Renal cortical epithelial cell (primary cell): ENCODE results near the gene EHD4. TPM values are rescaled to one million over a fixed set of nuclear protein-coding genes. Genes with fewer than 3 reads are reported as not detected.

Experiments used
- DNase-seq: peaks from one replicate; pipeline ENCODE4 v3.0.0-alpha.2; 2011; ENCODE audit warnings: low read depth
- total RNA-seq: library from RNA; depleted of rRNA; stranded (reverse); fragments of >200 nt; gene quantifications from 2 replicates; pipeline ENCODE4 v1.2.3, GENCODE V29; 2014

Gene EHD4
- total RNA-seq, 1 donor from 2014 or later: 55.9 TPM

DNA sequence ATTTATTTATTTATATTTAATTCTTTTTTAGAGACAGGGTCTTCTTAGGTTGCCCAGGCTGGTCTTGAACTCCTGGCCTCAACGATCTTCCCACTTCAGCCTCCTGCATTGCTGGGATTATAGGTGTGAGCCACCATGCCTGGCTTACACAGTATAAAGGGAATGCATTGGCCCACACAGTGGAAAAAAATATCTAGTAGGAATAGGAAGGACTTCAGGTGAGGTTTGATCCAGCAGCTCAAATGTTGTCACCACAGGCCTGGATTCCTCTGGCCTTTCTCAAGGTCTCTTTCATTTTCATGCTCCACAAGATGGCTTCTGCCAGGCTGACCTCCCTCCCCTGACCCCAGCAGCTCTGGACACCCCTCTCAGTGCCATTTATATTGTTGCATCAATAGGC is 76.4 kb downstream of the EHD4 start:
- no peak for DNase-seq

DNA sequence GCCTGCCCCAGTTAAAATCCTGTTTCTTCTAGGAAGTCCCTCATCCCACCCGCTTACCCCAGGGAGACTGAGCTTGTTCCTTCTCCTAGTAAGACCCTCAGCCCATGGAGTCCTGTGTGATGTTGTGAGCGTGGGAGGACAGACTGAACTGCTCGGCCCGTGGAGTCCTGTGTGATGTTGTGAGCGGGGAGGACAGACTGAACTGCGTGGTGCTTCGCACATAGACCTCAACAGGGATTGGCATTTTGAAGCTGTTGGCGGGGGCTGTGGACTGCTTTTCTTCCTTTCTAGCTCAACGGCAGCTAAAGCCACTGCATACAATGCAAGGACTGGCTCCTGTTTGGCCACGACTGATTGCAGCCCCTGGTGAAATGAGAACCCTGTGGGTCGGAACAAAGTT is 76.9 kb downstream of the EHD4 start:
- no peak for DNase-seq

DNA sequence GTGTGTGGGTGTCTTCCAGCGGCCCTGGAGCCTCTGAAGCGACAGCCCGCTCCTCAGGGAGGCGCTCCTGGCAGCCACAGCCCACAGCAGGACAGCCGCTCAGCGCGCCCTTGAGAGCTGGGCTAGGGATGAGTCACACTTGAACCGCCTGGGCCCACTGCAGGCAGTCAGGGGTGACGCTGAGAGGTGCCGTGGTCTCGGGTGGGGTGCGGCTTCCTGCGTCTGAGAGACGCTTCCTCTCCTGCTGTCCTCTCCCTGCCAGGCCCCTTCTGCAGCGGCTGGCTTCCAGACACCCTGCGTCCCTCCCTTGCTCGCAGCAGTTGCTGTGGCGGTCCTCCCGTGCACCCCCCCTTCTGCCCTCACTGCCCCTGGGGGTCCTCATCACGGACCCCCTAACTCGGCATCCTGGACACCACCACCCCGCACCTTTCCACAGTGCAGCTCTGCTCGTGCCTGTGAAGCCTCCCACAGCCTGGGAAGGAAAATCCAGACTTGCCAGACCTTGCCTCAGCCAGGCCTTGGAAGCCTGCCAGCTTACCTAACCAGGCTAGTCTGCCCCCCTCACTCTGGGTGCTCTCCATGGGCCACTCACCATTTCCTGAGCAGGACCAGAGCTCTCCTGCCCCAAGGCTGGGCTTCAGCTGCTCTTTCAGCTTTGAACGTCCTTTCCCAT is 77.4 kb downstream of the EHD4 start:
- DNase-seq: peak; percentile 78

DNA sequence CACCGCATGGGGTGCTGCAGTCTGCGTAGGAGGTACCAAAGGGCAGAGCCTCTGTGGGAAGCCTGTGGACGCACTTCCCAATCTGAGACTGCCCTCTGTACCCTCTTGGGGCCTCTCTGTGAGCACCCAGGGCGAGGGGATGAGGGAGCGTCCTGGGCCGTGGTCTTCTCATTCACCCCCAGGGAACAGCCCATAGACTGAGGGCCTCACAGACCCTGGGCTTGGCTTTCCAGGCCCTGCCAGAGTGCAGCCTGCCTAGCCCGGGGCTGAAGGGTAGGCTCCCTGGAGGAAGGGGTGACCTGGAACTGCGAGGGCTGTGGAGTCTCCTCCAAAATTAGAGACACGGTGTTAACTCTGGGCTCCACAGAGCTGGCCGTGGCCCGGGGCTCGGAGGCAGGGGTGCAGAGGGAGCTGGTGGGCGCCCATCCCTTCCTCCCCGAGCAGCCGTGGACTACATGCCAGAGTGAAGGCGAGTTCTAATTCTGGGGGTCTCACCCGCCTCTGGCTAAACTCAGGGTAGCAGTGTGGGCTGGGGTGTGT is 78.0 kb downstream of the EHD4 start:
- DNase-seq: no peak

DNA sequence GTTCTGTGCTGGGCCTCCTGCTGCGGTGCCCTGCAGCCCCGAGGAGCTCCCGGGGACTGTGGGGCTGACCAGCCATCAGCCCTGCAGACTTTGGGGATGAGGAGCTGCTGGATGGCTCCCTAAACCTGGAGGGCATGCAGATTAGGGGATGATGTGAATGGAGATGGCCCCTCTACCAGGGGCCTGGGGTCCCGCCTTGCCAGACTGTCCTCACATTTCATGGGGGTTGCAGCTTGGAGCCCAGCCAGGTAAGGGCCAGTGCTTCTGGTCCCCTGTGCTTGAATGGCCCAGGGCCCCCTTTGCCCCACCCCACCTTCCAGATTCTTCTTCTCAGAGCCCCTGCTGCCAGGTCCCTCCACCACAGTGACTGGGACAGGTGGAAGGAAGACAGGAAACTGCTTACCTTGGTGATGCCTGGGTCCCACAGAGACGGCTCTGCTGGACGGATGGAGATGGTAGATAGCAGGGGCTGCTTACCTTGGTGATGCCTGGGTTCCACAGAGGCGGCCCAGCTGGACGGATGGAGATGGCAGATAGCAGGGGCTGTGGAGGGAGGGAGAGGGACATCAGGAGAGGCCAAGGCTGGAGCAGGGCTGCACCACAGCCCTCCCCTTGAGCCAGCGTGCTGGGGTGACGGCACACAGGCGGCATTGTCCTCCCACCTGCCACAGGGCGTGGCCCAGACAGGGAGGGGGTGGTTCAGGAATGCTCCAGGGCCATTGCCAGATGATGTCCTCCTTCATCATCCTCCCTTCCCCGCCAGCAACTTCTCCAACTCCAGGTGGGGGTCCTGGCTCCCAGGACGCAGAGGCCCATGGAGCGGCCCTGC is 78.7 kb downstream of the EHD4 start, which contains the start of gene SPTBN5:
SPTBN5 (minus strand) TSS at position 632 of the 829 bp plus-strand sequence; CDS start at position 76, 556 bp downstream.
- no peak for DNase-seq

DNA sequence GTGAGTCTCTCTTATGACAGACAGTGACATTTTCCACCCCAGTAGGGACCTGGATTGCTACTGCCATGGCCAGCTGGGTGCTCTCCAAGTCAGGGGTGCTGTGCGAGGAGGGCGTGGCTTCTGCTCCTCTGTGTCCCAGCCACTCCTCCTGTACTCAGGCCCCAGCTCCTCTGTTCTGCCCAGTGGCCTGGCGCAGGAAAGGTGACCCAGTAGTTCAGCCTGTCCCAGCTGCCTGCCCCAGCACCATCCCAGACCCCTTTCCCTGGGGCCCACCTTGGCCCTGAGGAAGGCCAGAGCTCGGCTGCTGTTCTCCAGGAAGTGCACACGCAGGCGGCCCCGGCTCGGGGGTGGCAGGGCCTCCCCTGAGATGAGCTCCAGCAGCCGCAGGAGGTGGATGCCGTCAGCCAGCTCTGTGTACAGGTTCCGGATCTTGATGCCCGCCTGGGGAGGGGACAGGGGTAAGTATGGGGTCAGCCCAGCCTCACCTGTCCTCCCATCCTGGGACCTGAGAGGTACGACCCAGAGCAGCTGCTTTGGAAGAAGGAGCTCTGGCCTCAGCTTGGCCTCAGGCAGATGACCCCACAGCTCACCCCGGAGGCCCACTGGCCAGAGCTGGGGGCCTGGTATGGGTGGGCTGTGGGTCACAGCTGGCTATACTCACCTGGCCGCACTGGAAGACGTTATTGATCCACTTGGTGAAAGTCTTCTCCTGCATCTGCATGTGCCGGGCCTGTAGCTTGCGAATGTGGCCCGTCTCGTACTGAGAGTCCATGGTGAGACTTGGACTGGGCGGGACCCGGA is 79.5 kb downstream of the EHD4 start:
- DNase-seq: peak; percentile 7

DNA sequence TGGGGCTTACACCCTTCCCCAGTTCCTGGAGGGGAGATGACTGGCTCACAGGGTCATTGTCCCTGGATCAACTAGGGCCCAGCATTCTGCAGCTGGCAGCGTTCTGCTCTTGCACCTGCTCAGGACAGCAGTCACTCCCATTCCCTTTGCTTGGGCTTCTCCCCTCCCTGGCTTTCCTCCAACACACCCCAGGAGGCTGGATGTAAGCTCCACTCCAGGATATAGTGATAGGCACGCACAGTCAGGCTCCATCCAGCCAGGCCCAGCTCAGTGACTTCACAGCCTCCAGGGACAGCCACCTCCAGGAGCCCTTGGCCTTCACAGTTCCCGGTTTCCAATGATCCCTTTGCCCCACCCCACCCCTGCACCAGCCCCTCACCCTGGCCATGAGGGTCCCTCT is 80.4 kb downstream of the EHD4 start:
- no peak for DNase-seq

DNA sequence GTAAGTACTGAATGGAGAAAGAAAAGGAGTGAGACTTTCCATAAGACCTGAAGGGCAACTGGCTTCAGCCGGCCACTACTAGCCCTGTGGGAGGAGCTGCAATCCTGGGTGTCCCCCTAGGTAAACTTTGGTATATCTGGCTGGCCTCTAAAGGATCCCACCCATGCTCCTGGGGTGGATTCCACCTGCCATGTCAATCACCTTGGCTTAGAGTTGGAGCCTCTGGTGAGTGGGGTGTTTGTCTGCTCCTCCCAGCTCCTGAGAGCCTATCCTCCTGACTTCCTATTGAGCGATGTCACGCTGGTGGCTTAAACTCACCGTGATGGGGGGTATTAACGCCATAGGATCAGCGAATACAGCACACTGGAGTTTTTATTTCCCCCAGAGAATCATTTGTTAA is 81.1 kb downstream of the EHD4 start:
- no peak for DNase-seq

DNA sequence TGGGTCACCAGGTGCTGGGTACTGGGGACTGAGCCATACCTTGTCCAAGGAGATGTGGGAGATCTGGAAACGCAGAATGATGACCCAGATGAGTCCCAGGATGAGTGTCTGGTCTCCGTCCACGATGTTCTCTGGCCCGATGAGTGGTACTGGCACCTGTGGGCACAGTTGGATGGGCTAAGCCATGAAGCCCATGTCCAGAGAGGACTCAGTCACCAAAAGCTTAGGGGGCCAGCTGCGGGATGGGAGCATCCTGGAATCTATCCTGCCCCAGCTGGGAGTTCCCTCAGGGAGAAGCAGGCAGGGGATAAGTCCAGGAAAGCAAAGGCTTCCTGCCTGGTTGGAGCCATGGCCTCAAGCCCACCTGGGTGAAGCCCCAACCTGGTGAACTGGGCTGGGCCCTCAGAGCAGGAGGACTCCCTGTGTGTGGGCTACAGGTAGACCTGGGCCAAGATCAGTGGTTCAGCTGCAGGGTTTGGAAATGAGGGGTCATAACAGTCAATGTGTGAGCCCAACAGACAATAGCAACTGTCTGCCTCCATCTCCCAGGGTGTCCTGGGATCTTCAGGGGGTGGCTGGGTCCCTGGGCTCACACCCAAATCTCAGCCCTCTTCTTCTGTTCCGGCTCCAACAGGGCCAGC is 82.2 kb downstream of the EHD4 start:
- DNase-seq: no peak

DNA sequence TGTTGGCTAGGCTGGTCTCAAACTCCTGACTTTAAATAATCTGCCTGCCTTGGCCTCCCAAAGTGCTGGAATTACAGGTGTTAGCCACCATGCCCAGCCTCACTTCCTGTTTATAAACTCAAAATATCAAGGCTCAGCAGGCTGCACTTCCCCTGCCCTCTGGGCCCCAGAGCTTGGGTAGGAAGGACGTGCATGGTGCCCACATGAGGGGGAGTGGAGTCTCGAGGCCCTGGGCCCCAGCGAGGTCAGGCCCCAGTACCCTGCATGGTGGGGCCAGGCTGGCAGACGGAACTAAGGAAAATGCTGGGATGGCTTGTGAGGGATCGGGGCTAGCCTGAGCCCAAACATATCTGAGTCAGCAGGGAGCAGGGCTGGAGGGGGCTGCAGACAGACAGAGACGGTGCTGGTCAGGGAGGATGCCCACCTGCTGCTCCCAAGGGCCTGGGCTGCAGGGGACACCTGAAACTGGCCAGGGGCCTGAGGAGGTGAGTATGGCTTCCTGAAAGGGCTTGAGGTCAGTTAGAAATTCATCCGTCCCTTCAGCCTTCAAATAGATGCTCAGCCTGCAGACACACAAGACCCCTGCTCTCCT is 83.6 kb downstream of the EHD4 start:
- no peak for DNase-seq

DNA sequence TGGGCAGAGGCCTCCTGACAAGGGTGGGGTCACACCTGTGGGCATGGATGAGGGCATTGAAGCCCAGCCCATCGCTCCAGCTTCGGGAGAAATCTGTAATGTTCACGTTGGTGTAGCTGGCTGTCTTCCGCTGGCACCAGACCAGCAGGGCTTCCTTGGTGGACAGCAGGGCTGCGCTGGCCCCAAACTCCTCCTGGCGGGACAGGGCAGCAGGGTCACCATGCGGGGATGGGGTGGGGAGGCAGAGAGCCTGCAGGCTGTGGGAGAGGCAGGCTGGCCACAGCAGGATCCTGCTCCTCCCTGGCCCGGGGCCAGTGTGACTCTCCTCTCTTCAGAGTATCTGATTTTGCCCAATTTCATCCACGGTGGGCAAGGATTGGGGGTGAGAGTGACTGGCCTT is 84.5 kb downstream of the EHD4 start:
- DNase-seq: no peak

DNA sequence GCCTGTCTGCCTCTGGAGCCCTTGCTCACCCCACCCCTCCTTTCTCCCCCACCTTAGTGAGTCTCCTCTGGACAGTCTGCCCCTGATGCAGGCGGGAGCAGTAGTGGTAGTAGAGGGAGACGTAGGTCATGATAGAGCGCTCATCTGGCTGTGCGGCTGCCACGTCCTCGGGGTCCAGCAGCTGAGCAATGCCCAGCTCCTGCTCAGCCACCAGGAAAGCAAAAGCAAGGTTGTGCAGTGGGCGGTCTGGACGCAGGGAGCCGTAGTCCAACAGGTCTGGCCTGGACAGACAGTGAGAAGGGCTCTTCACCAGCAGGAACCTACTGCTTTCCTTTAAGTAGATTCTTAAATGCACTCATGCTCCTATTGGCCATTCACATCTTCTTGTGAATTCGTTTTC is 85.2 kb downstream of the EHD4 start:
- DNase-seq: no peak

DNA sequence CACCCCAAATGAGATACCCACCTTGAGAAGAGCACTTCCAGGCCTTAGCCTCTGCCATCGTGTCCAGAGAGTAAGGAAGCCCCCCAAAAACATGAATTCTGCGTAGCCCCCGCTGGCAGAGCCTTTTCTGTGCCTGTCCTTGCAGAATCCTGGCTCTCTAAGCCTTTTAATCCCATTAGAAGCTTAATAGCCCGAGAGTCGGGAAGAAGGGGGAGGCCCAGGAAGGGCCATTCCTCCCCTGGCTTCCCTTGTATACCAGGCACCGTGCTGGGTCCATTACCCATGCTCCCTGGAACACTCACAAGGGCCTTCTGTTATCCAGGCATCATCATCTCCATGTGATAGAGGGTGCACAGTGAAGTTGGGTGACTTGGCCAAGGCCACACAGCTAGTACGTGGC is 85.6 kb downstream of the EHD4 start:
- no peak for DNase-seq

DNA sequence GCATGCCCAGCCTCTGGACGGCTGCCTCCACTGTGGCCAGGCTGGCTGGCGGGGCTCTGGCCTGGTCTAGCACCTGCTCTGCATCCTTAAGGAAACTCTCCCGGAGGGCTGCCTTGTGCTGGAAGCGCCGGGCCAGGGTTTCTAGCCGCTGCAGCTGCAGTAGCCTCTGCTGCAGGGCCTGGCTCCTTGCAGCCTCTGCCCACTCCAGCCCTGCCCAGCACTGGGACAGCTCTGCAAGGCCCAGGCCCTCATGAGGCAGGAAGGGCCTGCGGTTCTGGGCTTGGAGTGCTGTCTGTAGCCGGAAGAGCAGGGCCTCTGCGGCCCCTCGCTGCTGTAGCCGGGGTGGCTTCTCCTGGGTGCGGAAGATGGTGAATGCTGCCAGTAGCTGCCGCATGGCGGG is 86.5 kb downstream of the EHD4 start:
- DNase-seq: no peak

DNA sequence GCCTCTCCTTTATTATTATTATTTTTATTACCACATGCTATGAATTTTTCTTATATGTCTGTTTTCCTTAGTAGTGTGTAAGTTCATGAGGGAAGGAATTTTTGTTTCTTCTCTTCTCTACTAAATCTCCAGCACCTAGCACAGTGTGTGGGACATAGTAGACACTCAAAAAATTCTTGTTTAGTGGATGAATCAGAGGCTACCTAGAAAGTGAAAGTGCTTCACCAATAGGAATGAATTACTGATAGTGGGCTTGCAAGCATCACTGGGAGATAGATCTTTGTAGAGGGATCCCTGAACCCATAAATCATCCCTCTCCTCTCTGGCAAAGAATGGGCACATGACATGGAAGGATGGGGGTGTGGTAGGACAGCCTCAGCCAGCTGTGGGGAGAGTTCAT is 87.0 kb downstream of the EHD4 start:
- no peak for DNase-seq

DNA sequence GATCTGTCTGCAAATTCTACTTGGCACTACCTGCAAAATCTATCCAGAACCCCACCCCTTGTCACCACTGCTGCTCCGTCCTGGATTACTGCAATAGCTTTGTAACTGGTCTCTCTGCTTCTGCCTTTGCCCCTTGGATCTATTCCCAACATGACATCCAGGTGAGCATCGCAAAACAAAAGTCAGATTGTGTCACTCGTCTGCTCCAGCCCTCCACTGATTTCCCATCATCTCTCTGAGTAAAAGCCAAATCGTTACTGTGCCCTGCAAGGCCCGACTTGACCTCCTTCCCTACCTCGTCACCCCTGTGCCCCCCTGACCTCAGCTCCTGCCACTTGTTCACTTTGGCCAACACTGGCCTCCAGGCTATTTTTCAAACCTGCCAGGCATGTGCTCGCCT is 87.9 kb downstream of the EHD4 start:
- no peak for DNase-seq

DNA sequence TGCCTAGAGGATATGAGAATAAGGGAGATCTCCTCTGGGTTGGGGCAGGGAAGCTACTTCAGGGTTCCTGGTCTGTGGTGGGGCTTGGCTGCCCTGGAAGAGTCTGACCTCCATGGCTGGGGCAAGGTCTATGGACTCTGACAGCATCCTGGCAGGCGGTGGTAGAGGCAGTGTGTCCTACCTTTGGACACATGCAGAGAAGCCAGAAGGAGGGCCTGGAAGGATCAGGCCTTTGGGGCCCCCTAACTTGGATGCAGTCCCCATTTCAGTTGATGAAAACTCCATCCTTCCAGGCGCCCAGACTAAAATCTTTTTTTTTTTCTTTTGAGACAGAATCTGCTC is 88.9 kb downstream of the EHD4 start:
- DNase-seq: no peak

DNA sequence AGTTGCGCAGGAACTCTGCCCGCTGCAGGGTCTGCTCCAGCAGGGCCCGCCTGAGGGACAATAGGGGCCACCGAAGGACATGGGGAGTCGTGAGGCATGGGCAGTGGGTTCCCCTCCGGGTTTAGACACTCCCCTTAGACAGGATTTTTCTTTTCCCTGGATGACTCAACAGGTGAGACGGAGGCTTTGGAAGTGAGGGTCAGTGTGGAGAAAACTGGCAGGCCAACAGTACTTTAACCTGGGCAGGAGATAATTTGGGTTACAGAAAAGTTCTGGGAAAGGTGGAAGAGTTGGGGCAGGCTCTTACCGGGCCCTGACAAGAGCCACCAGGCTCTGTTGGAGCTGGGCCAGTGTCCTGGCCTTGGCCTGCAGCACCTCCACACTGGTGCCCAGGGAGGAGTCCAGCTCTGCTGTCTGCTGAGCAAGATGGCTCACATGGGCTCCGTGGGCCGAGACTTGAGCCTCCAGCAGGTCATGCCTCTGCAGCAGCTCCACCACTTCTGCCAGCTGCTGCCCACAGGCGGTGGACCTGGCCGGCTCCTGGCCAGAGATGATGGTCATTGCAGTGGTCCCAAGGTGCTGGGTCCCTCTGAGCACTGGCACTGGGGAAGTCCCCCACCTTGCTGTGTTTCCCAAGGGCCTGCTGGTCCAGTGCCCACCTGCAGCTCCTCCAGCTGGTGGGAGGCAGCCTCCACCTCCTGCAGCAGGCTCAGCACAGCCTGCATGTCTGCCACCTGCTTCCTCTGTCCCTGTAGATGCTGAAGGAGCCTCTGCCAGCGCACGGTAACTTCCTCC is 89.5 kb downstream of the EHD4 start:
- no peak for DNase-seq

DNA sequence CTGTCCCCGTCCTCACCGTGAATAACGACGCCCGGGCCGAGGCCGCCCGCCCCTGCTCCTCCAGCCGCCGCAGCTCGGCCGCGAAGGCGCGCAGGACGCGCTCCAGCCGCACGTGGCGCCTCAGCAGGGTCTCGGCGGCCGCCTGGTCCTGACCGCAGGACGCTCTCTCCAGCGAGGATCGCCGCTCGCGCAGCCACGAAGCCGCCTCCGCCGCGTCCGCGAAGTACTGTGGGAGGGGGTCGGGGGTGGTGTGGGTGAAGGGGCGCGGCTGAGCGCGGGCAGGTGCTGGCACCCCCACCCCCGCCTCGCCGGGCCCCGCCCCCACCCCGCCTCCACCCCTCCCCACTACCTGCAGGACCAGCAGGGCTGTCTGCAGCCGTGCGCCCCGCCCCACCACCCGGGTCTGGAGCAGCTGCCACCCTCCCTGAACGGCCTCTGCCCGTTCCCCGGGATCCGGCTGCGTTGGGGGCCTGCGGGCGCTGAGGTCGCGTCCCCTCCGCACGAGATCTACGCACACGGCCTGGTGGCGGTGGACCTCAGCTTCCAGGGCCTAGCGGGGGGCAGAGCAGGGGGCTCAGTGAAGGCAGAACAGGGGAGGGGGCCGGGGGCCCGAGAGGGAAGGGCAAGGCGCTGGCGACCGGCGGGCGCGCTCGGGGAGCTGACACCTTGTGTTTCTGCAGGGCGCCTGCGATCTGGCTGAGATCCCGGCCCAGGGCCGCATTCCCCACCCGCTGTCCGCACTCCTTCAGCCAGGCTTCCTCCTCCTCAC is 90.3 kb downstream of the EHD4 start:
- no peak for DNase-seq

DNA sequence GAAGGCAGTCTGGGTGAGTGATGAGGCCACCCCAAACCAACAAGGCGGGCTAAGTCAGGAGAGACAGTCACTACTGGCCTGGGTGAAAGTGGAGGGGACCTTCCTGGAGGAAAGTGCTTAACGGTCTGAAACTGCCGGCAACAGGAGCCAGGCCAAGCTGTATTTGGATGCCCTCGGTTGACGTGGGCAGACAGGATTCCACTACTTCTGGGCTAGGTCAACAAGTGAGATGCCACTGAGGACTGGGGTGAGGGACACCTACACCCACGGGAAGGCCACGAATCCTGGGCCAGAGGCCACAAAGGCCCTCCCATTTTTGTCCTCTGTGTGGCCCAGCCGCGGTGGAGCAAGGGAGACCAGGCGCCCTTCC is 90.8 kb downstream of the EHD4 start:
- no peak for DNase-seq
